H1 (cell line): ENCODE data around the gene TAF13.

Experiments used
- CTCF ChIP-seq, 3 experiments: IDR thresholded peaks; 1 replicate in 2 of 3; 2 replicates in 1 of 3; pipeline versions ENCODE4 v1.5.1 to v1.6.1; 2011; ENCODE audit warnings: low read length in 3 of 3, mild to moderate bottlenecking in 3 of 3, inconsistent platforms in 2 of 3, low read depth in 1 of 3, moderate library complexity in 1 of 3; ENCODE audit not compliant: insufficient read depth in 1 of 3; ENCODE audit errors: control extremely low read depth in 1 of 3
- EZH2 ChIP-seq: fragments of 200-600 bp; sonication (generic); IDR thresholded peaks from 2 replicates; pipeline ENCODE4 v1.7.1; 2012; ENCODE audit warnings: low read depth, mild to moderate bottlenecking, moderate library complexity, low read length, inconsistent platforms; ENCODE audit not compliant: severe bottlenecking
- POLR2AphosphoS5 ChIP-seq: IDR thresholded peaks from 2 replicates; pipeline ENCODE4 v1.6.1; 2011; ENCODE audit warnings: low read depth, low read length
- RFX5 ChIP-seq: IDR thresholded peaks from 2 replicates; pipeline ENCODE4 v1.6.1; 2011; ENCODE audit warnings: low read depth, low read length, improper control_type of control experiment, borderline replicate concordance
- SIN3A ChIP-seq, 2 experiments: IDR thresholded peaks in 1 of 2; conservative IDR thresholded peaks in 1 of 2; 2 replicates each; pipeline ENCODE4 v1.6.1; 2011 to 2012; ENCODE audit warnings: low read length in 2 of 2, improper control_type of control experiment in 1 of 2, low read depth in 1 of 2, mild to moderate bottlenecking in 1 of 2
- TBP ChIP-seq: IDR thresholded peaks from 2 replicates; pipeline ENCODE4 v1.6.1; 2011; ENCODE audit warnings: low read depth, low read length, improper control_type of control experiment

- TF ChIP-seq EZH2 (no peak), SIN3A (conservative IDR thresholded peaks at IDR 0.05 in 1 of 2, IDR thresholded peaks at IDR 0.05 in 1 of 2; ENCODE audit: low read depth in 1 of 2, low read length in 2 of 2) (no peak), POLR2AphosphoS5 (no peak), RFX5 (no peak), CTCF (IDR thresholded peaks at IDR 0.05; ENCODE audit: control extremely low read depth in 1 of 3, insufficient read depth in 1 of 3, low read depth in 1 of 3, low read length in 3 of 3) (no peak), TBP (no peak)
Measured at GRCh38 chr1:109020693-109021257, 55.0 kb downstream of the TAF13 start.
